Tibial nerve (tissue), 4 donors: ENCODE data around the gene SUGP2. TPM values are rescaled to one million over a fixed set of nuclear protein-coding genes. Genes with fewer than 3 reads are reported as not detected.

Source experiments
- DNase-seq, 2 donors: peaks; one replicate each; pipeline ENCODE4 v3.0.0-alpha.2; 2019; ENCODE audit warnings: low spot score in 2 of 2
- H3K27ac ChIP-seq, 4 donors: fragments of 200-600 bp; sonication (generic) in 3 of 4; one replicate each; pipeline ENCODE4 v1.5.1; 2017 to 2019; ENCODE audit warnings: mild to moderate bottlenecking in 1 of 4
- H3K27me3 ChIP-seq, 2 donors: fragments of 200-600 bp; sonication (generic) in 1 of 2; one replicate each; pipeline versions ENCODE4 v1.5.1 to v1.6.0; 2017 to 2019
- H3K36me3 ChIP-seq, 3 donors: fragments of 200-600 bp; sonication (generic); one replicate each; pipeline ENCODE4 v1.5.1; 2018 to 2019
- H3K4me1 ChIP-seq, 4 donors: fragments of 200-600 bp; sonication (generic) in 3 of 4; one replicate each; pipeline ENCODE4 v1.5.1; 2017 to 2019
- H3K4me3 ChIP-seq, 4 donors: fragments of 200-600 bp; sonication (generic) in 3 of 4; one replicate each; pipeline ENCODE4 v1.5.1; 2017 to 2019; ENCODE audit warnings: mild to moderate bottlenecking in 1 of 4, moderate library complexity in 1 of 4
- H3K9me3 ChIP-seq, 4 donors: fragments of 200-600 bp; sonication (generic) in 3 of 4; one replicate each; pipeline ENCODE4 v1.5.1; 2017 to 2019
- CTCF ChIP-seq, 5 experiments: fragments of 200-600 bp in 3 of 5; fragments of 450-650 bp in 2 of 5; sonication (generic) in 3 of 5; IDR thresholded peaks; one replicate each; pipeline ENCODE4 v1.5.1; 2016 to 2019; ENCODE audit warnings: antibody characterized with exemption in 5 of 5, mild to moderate bottlenecking in 3 of 5, moderate library complexity in 2 of 5
- EP300 ChIP-seq, 2 donors: sonication (generic); formaldehyde crosslinking; IDR thresholded peaks; one replicate each; pipeline ENCODE4 v1.6.1; 2017; ENCODE audit warnings: antibody characterized with exemption in 2 of 2, mild to moderate bottlenecking in 1 of 2
- POLR2A ChIP-seq, 2 donors: fragments of 450-650 bp; IDR thresholded peaks; one replicate each; pipeline ENCODE4 v1.6.1; 2017; ENCODE audit warnings: antibody characterized with exemption in 2 of 2, mild to moderate bottlenecking in 2 of 2, moderate library complexity in 2 of 2
- WGBS, 2 donors: methylation state at CpG; one replicate each; pipeline ENCODE4 v1.1.5; 2018; 5-methylcytosine and 5-hydroxymethylcytosine counted together
- total RNA-seq, 4 donors: library from RNA; depleted of rRNA; stranded (reverse); fragments of >200 nt; gene quantifications; one replicate each; pipeline ENCODE4 v1.1.0, GENCODE V29; 2016

Gene SUGP2
- total RNA-seq, 4 donors from 2014 or later: 50.8 to 95.1 (median 65.1) TPM

- H3K36me3 ChIP-seq: peaks cover 0 to 70% (median 4%) of the 10 kb centered on the region in 3 donors
- DNase-seq: no peak
- no peaks in the 10 kb centered on the region for H3K27me3 ChIP-seq
- H3K4me3 ChIP-seq: no peak overlapping the region
- H3K9me3 ChIP-seq: no peaks in the 10 kb centered on the region
- no peak for TF ChIP-seq CTCF (IDR thresholded peaks at IDR 0.05)
- TF ChIP-seq POLR2A (IDR thresholded peaks at IDR 0.05): no peak
- no peak for TF ChIP-seq EP300 (IDR thresholded peaks at IDR 0.05)
- no peak overlapping the region for H3K27ac ChIP-seq
- 84 to 100% methylated on average over 4 to 7 of the region's 7 CpGs for WGBS, 2 donors
- H3K4me1 ChIP-seq: peaks cover 0 to 3% (median 0%) of the 10 kb centered on the region in 4 donors
These were observed 24.4 kb upstream of the SUGP2 start for GRCh38 chr19:19057720-19058119.

GRCh38 chr19:19057317-19057716 lies 24.0 kb upstream of the SUGP2 start:
- TF ChIP-seq POLR2A (IDR thresholded peaks at IDR 0.05) (no peak), EP300 (IDR thresholded peaks at IDR 0.05) (no peak), CTCF (IDR thresholded peaks at IDR 0.05) (no peak)
- DNase-seq: no peak
- Histone ChIP-seq H3K9me3 (no peaks in the 10 kb centered on the region), H3K36me3 (peaks cover 0 to 74% (median 4%) of the 10 kb centered on the region in 3 donors), H3K4me3 (no peak overlapping the region), H3K27me3 (no peaks in the 10 kb centered on the region), H3K27ac (no peak overlapping the region), H3K4me1 (no peaks in the 10 kb centered on the region)
- WGBS, 2 donors: 82 to 90% methylated on average over 8 to 10 of the region's 13 CpGs

- Histone ChIP-seq H3K27me3 (no peaks in the 10 kb centered on the region), H3K4me3 (no peak overlapping the region), H3K9me3 (no peaks in the 10 kb centered on the region), H3K27ac (no peak overlapping the region), H3K4me1 (no peaks in the 10 kb centered on the region), H3K36me3 (peaks cover 3 to 79% (median 4%) of the 10 kb centered on the region in 3 donors)
- TF ChIP-seq POLR2A (IDR thresholded peaks at IDR 0.05) (no peak), EP300 (IDR thresholded peaks at IDR 0.05) (no peak), CTCF (IDR thresholded peaks at IDR 0.05) (no peak)
- no peak for DNase-seq
- WGBS, 2 donors: 79 to 95% methylated on average over 5 to 9 of the region's 9 CpGs
These were observed 23.4 kb upstream of the SUGP2 start for GRCh38 chr19:19056636-19057275.

GRCh38 chr19:19055701-19056100 lies 22.4 kb upstream of the SUGP2 start:
- TF ChIP-seq CTCF (IDR thresholded peaks at IDR 0.05) (no peak), EP300 (IDR thresholded peaks at IDR 0.05) (no peak), POLR2A (IDR thresholded peaks at IDR 0.05) (no peak)
- H3K27ac ChIP-seq: no peak overlapping the region
- peaks cover 3 to 90% (median 4%) of the 10 kb centered on the region in 3 donors for H3K36me3 ChIP-seq
- no peak for DNase-seq
- WGBS, 2 donors: 92 to 95% methylated on average over 13 of the region's 13 CpGs
- no peak overlapping the region for H3K4me3 ChIP-seq
- no peaks in the 10 kb centered on the region for H3K27me3 ChIP-seq
- no peaks in the 10 kb centered on the region for H3K9me3 ChIP-seq
- H3K4me1 ChIP-seq: no peaks in the 10 kb centered on the region

GRCh38 chr19:19054939-19055440 lies 21.7 kb upstream of the SUGP2 start:
- 94 to 95% methylated on average over 17 to 18 of the region's 19 CpGs for WGBS, 2 donors
- Histone ChIP-seq H3K4me3 (no peak overlapping the region), H3K4me1 (no peaks in the 10 kb centered on the region), H3K9me3 (no peaks in the 10 kb centered on the region), H3K36me3 (peaks cover 3 to 91% (median 4%) of the 10 kb centered on the region in 3 donors), H3K27ac (no peak overlapping the region), H3K27me3 (no peaks in the 10 kb centered on the region)
- TF ChIP-seq POLR2A (IDR thresholded peaks at IDR 0.05) (no peak), EP300 (IDR thresholded peaks at IDR 0.05) (no peak), CTCF (IDR thresholded peaks at IDR 0.05) (no peak)
- no peak for DNase-seq
